H1 (cell line): ENCODE results near the gene SSTR4. TPM values are rescaled to one million over a fixed set of nuclear protein-coding genes. Genes with fewer than 3 reads are reported as not detected.

ENCODE experiments used
- CTCF ChIA-PET: fragments of 300-600 bp; sonication (Branson Sonifier 250); formaldehyde crosslinking; loops from one replicate; lab custom pipeline; 2021; ENCODE audit not compliant: partially characterized antibody; lab: Charles Lee
- POLR2A ChIA-PET: fragments of 300-600 bp; sonication (Branson Sonifier 250); formaldehyde crosslinking; loops from one replicate; lab custom pipeline; 2021; ENCODE audit warnings: inconsistent platforms; ENCODE audit not compliant: partially characterized antibody; lab: Charles Lee
- DNase-seq, 2 experiments: peaks; one replicate each; pipeline versions ENCODE4 v3.0.0 to v3.0.0-alpha.2; 2010 to 2022; ENCODE audit warnings: low spot score in 2 of 2, low read depth in 1 of 2, mixed read lengths in 1 of 2
- FAIRE-seq: peaks from 2 replicates; lab custom pipeline; 2011; peaks lifted over from hg19 to GRCh38; lab: Jason Lieb, UNC
- H2AFZ ChIP-seq: 2 replicates; pipeline ENCODE4 v1.8.1; 2012; ENCODE audit warnings: low read length, inconsistent platforms
- H2AK5ac ChIP-seq: 2 replicates; pipeline ENCODE4 v1.6.1; 2013; ENCODE audit warnings: low read depth, low read length
- H2BK120ac ChIP-seq: replicated peaks from 2 replicates; pipeline ENCODE3; 2013; ENCODE audit warnings: low read depth, low read length, inconsistent platforms
- H2BK12ac ChIP-seq: 2 replicates; pipeline ENCODE4 v1.6.1; 2013; ENCODE audit warnings: low read depth, low read length
- H2BK15ac ChIP-seq: 2 replicates; pipeline ENCODE4 v1.6.1; 2013; ENCODE audit warnings: low read length
- H2BK20ac ChIP-seq: 2 replicates; pipeline ENCODE4 v1.6.1; 2013; ENCODE audit warnings: low read length
- H2BK5ac ChIP-seq: 2 replicates; pipeline ENCODE4 v1.6.1; 2013; ENCODE audit warnings: low read depth, low read length
- H3K14ac ChIP-seq: 2 replicates; pipeline ENCODE4 v1.6.1; 2013; ENCODE audit warnings: inconsistent platforms; ENCODE audit not compliant: insufficient read length
- H3K18ac ChIP-seq: 2 replicates; pipeline ENCODE4 v1.6.1; 2013; ENCODE audit warnings: low read length; ENCODE audit errors: extremely low read depth
- H3K23ac ChIP-seq: 2 replicates; pipeline ENCODE4 v1.6.1; 2013; ENCODE audit warnings: inconsistent platforms; ENCODE audit not compliant: insufficient read length
- H3K23me2 ChIP-seq: 2 replicates; pipeline ENCODE4 v1.6.1; 2013; ENCODE audit warnings: low read depth, low read length
- H3K27ac ChIP-seq: 2 replicates; pipeline ENCODE4 v1.6.1; 2011; ENCODE audit warnings: low read depth, low read length, inconsistent platforms
- H3K27me3 ChIP-seq, 4 experiments: replicated peaks in 1 of 4; 1 replicate in 1 of 4; 2 replicates in 3 of 4; pipeline versions ENCODE4 v1.6.1 to v1.8.1; 2011 to 2013; ENCODE audit warnings: low read length in 3 of 4, mild to moderate bottlenecking in 3 of 4, inconsistent platforms in 2 of 4, mixed read lengths in 2 of 4, moderate library complexity in 1 of 4; ENCODE audit not compliant: control insufficient read depth in 3 of 4, insufficient read depth in 3 of 4; ENCODE audit errors: extremely low read depth in 1 of 4
- H3K36me3 ChIP-seq, 4 experiments: 2 replicates each; pipeline versions ENCODE4 v1.6.1 to v1.8.1; 2011 to 2013; ENCODE audit warnings: mild to moderate bottlenecking in 4 of 4, low read length in 3 of 4, moderate library complexity in 2 of 4, control low read depth in 1 of 4, inconsistent platforms in 1 of 4; ENCODE audit not compliant: insufficient read depth in 4 of 4, control insufficient read depth in 2 of 4
- H3K4ac ChIP-seq: replicated peaks from 2 replicates; pipeline ENCODE3; 2013; ENCODE audit warnings: low read length, low read depth, mixed read lengths, inconsistent platforms; ENCODE audit not compliant: insufficient read length
- H3K4me1 ChIP-seq, 4 experiments: replicated peaks in 1 of 4; 1 replicate in 1 of 4; 2 replicates in 3 of 4; pipeline versions ENCODE4 v1.6.1 to v1.8.1; 2011 to 2013; ENCODE audit warnings: low read length in 3 of 4, inconsistent platforms in 2 of 4, mixed read lengths in 1 of 4; ENCODE audit not compliant: insufficient read depth in 4 of 4, control insufficient read depth in 3 of 4
- H3K4me2 ChIP-seq, 2 experiments: 2 replicates each; pipeline versions ENCODE4 v1.6.1 to v1.8.1; 2011 to 2013; ENCODE audit warnings: low read depth in 2 of 2, low read length in 2 of 2, control low read depth in 1 of 2, inconsistent platforms in 1 of 2, mild to moderate bottlenecking in 1 of 2; ENCODE audit not compliant: insufficient read depth in 1 of 2
- H3K4me3 ChIP-seq, 4 experiments: fragments of 200-600, 300-600 bp in 1 of 4; sonication (generic), shearing (Covaris generic), sonication (Bioruptor Twin) in 1 of 4; 2 replicates each; pipeline versions ENCODE4 v1.5.1 to v1.8.1; 2011 to 2016; ENCODE audit warnings: low read length in 4 of 4, low read depth in 3 of 4, control low read depth in 2 of 4, inconsistent platforms in 2 of 4, mild to moderate bottlenecking in 2 of 4, mixed read lengths in 1 of 4, moderate library complexity in 1 of 4; ENCODE audit not compliant: insufficient read depth in 2 of 4; ENCODE audit errors: extremely low read depth in 1 of 4
- H3K56ac ChIP-seq: replicated peaks from 2 replicates; pipeline ENCODE3; 2013; ENCODE audit warnings: low read depth, mild to moderate bottlenecking, mixed read lengths, low read length, inconsistent platforms; ENCODE audit not compliant: insufficient read length
- H3K79me1 ChIP-seq: 2 replicates; pipeline ENCODE4 v1.6.1; 2013; ENCODE audit warnings: low read depth, low read length, control low read depth
- H3K79me2 ChIP-seq, 2 experiments: 2 replicates each; pipeline versions ENCODE4 v1.6.1 to v1.8.1; 2012 to 2013; ENCODE audit warnings: low read length in 2 of 2, mild to moderate bottlenecking in 2 of 2, inconsistent platforms in 1 of 2; ENCODE audit not compliant: insufficient read depth in 2 of 2, control insufficient read depth in 1 of 2
- H3K9ac ChIP-seq, 4 experiments: replicated peaks in 1 of 4; 1 replicate in 1 of 4; 2 replicates in 3 of 4; pipeline versions ENCODE4 v1.6.1 to v1.8.1; 2011 to 2013; ENCODE audit warnings: low read depth in 3 of 4, low read length in 3 of 4, control low read depth in 2 of 4, mild to moderate bottlenecking in 2 of 4, moderate library complexity in 2 of 4, inconsistent platforms in 1 of 4; ENCODE audit errors: extremely low read depth in 1 of 4
- H3K9me3 ChIP-seq, 2 experiments: 2 replicates each; pipeline versions ENCODE4 v1.6.1 to v1.8.1; 2012 to 2013; ENCODE audit warnings: mild to moderate bottlenecking in 2 of 2, moderate library complexity in 2 of 2, control low read depth in 1 of 2, inconsistent platforms in 1 of 2, low read depth in 1 of 2, low read length in 1 of 2, mixed read lengths in 1 of 2; ENCODE audit not compliant: insufficient read depth in 2 of 2
- H4K20me1 ChIP-seq, 2 experiments: replicated peaks in 1 of 2; 2 replicates each; pipeline versions ENCODE3 to v1.8.1; 2011 to 2013; ENCODE audit warnings: inconsistent platforms in 2 of 2, low read length in 2 of 2, mild to moderate bottlenecking in 1 of 2; ENCODE audit not compliant: insufficient read depth in 2 of 2, control insufficient read depth in 1 of 2
- H4K5ac ChIP-seq: 2 replicates; pipeline ENCODE4 v1.6.1; 2013; ENCODE audit warnings: low read length, low read depth, mixed read lengths, inconsistent platforms; ENCODE audit not compliant: insufficient read length
- H4K8ac ChIP-seq: 2 replicates; pipeline ENCODE4 v1.8.0; 2013; ENCODE audit warnings: mild to moderate bottlenecking, moderate library complexity, low read length, inconsistent platforms; ENCODE audit not compliant: insufficient read depth; ENCODE audit errors: extremely low read depth
- H4K91ac ChIP-seq: replicated peaks from 2 replicates; pipeline ENCODE3; 2013; ENCODE audit warnings: low read length, mixed read lengths, inconsistent platforms; ENCODE audit not compliant: insufficient read length
- ASH2L ChIP-seq: fragments of 200-600, 300-600 bp; sonication (generic); IDR thresholded peaks from one replicate; pipeline ENCODE4 v1.7.1; 2017; ENCODE audit warnings: low read length
- BCL11A ChIP-seq, 2 experiments: IDR thresholded peaks; one replicate each; pipeline ENCODE4 v1.6.1; 2011; ENCODE audit warnings: low read depth in 2 of 2, low read length in 2 of 2, mild to moderate bottlenecking in 2 of 2
- EP300 ChIP-seq, 2 experiments: IDR thresholded peaks; 1 replicate in 1 of 2; 2 replicates in 1 of 2; pipeline ENCODE4 v1.6.1; 2011 to 2012; ENCODE audit warnings: low read depth in 2 of 2, low read length in 2 of 2, mild to moderate bottlenecking in 2 of 2, borderline replicate concordance in 1 of 2, inconsistent platforms in 1 of 2, moderate library complexity in 1 of 2
- EZH2 ChIP-seq: fragments of 200-600 bp; sonication (generic); IDR thresholded peaks from 2 replicates; pipeline ENCODE4 v1.7.1; 2012; ENCODE audit warnings: low read depth, mild to moderate bottlenecking, moderate library complexity, low read length, inconsistent platforms; ENCODE audit not compliant: severe bottlenecking
- FOSL1 ChIP-seq: IDR thresholded peaks from 2 replicates; pipeline ENCODE4 v1.6.1; 2011; ENCODE audit warnings: mild to moderate bottlenecking, low read depth, low read length, moderate library complexity; ENCODE audit not compliant: insufficient read depth
- HDAC6 ChIP-seq: IDR thresholded peaks from one replicate; pipeline ENCODE4 v1.7.1; 2012; ENCODE audit warnings: low read depth, mild to moderate bottlenecking, inconsistent platforms, low read length, moderate library complexity
- MAX ChIP-seq: IDR thresholded peaks from 2 replicates; pipeline ENCODE4 v1.6.1; 2012; ENCODE audit warnings: inconsistent platforms
- PHF8 ChIP-seq: fragments of 200-600 bp; sonication (generic); conservative IDR thresholded peaks from 2 replicates; pipeline ENCODE4 v1.7.1; 2012; ENCODE audit warnings: low read depth, mild to moderate bottlenecking, inconsistent platforms, low read length, moderate library complexity
- POLR2AphosphoS5 ChIP-seq: IDR thresholded peaks from 2 replicates; pipeline ENCODE4 v1.6.1; 2011; ENCODE audit warnings: low read depth, low read length
- SP1 ChIP-seq: IDR thresholded peaks from 2 replicates; pipeline ENCODE4 v1.6.1; 2011; ENCODE audit warnings: low read depth, low read length
- SP2 ChIP-seq: IDR thresholded peaks from 2 replicates; pipeline ENCODE4 v1.6.1; 2012; ENCODE audit warnings: mild to moderate bottlenecking, low read length, inconsistent platforms
- TAF1 ChIP-seq: IDR thresholded peaks from 2 replicates; pipeline ENCODE4 v1.6.1; 2011; ENCODE audit warnings: mild to moderate bottlenecking, low read depth, low read length
- TEAD4 ChIP-seq: IDR thresholded peaks from 2 replicates; pipeline ENCODE4 v1.6.1; 2012; ENCODE audit warnings: low read depth, low read length, inconsistent platforms, mixed read lengths
- WGBS, 2 experiments: shearing (Covaris generic) in 1 of 2; methylation state at CpG; one replicate each; pipeline versions ENCODE4 v1.1.6 to v1.1.7; 2013 to 2015; ENCODE audit warnings: low lambda C conversion rate in 2 of 2, mixed read lengths in 2 of 2, inconsistent platforms in 1 of 2, low coverage in 1 of 2, missing lambda C conversion rate in 1 of 2; ENCODE audit not compliant: insufficient replicate concordance in 2 of 2, insufficient coverage in 1 of 2, insufficient read length in 1 of 2; ENCODE audit errors: extremely low coverage in 1 of 2, missing lambda C conversion rate in 1 of 2; 5-methylcytosine and 5-hydroxymethylcytosine counted together
- polyA plus RNA-seq, 7 experiments: library from polyadenylated mRNA; depleted of rRNA in 3 of 7; stranded (reverse) in 5 of 7; unstranded in 2 of 7; fragments of >200 nt in 5 of 7; fragments of 200-250 nt in 2 of 7; gene quantifications; 1 replicate in 5 of 7; 2 replicates in 1 of 7; 4 replicates in 1 of 7; pipeline versions ENCODE4 v1.2.1 to v1.2.3, GENCODE V29; 2011 to 2013; ENCODE audit warnings: missing spikeins in 2 of 7, mixed read lengths in 2 of 7
- total RNA-seq: library from RNA; stranded (reverse); fragmentation: NEBNext Ultra II Directional; extraction: Animal tissue kit (Norgen Biotek cat#: 25700); gene quantifications from 2 replicates; pipeline ENCODE4 v1.2.1, GENCODE V29; 2021

SSTR4 gene
- total and polyA plus RNA-seq, 2 of the 8 experiments (the other 6 are each of a cell fraction or from before 2014, with no cell fraction given), result 0.05 TPM; not detected in 1

GRCh38 chr20:23037017-23037481 lies 1.9 kb downstream of the SSTR4 start:
- no peak for TF ChIP-seq SP2
- no peak for TF ChIP-seq TEAD4
- TF ChIP-seq MAX, result no peak
- no peak for TF ChIP-seq SP1
- no peak for TF ChIP-seq ASH2L
- no peak for TF ChIP-seq POLR2AphosphoS5
- TF ChIP-seq HDAC6, result no peak
- TF ChIP-seq PHF8, result no peak
- TF ChIP-seq BCL11A (IDR thresholded peaks at IDR 0.05; ENCODE audit: low read depth in 2 of 2, low read length in 2 of 2), result no peak
- no peak for TF ChIP-seq TAF1
- no peak for TF ChIP-seq FOSL1
- no peak for TF ChIP-seq EP300 (IDR thresholded peaks at IDR 0.05; ENCODE audit: borderline replicate concordance in 1 of 2, low read depth in 2 of 2, low read length in 2 of 2)
- no peak for TF ChIP-seq EZH2

More at GRCh38 chr20:23037017-23037481, 1.9 kb downstream of the SSTR4 start:
- ChIA-PET POLR2A (no interaction called here), CTCF (interaction anchor here (1.1 to 4.2 kb wide), 3 partner anchors 14 to 198 kb away, joined by 4 to 17 read pairs (median 6); partner anchors contain the start of gene THBD)
- Histone ChIP-seq H3K14ac (no peak overlapping the region), H4K8ac (no peak overlapping the region), H3K23ac (no peak overlapping the region), H4K20me1 (no peaks in the 10 kb centered on the region), H3K79me1 (no peaks in the 10 kb centered on the region), H3K4me2 (no peak overlapping the region), H2AK5ac (no peak overlapping the region), H2BK15ac (no peak overlapping the region), H3K23me2 (peaks cover 4% of the 10 kb centered on the region; the same call in 1 of the 2 replicates), H3K36me3 (no peaks in the 10 kb centered on the region; a peak in 1 of 8 replicates), H3K79me2 (no peaks in the 10 kb centered on the region), H4K5ac (no peak overlapping the region), H3K4ac (no peak overlapping the region), H2AFZ (no peak overlapping the region), H3K18ac (no peak overlapping the region), H3K27ac (no peak overlapping the region), H3K4me1 (peaks cover 3 to 9% (median 4%) of the 10 kb centered on the region in 4 experiments; a peak in 5 of 7 replicates), H2BK12ac (no peak overlapping the region), H4K91ac (no peak overlapping the region), H2BK5ac (no peak overlapping the region), H3K9me3 (peaks cover 0 to 5% of the 10 kb centered on the region in 2 experiments; a peak in 1 of 4 replicates), H3K56ac (no peak overlapping the region), H3K27me3 (peaks cover 21 to 66% (median 50%) of the 10 kb centered on the region in 4 experiments), H2BK20ac (no peak overlapping the region), H3K9ac (no peak overlapping the region), H2BK120ac (no peak overlapping the region), H3K4me3 (no peak overlapping the region)
- no peak for DNase-seq
- WGBS, 2 experiments, result 63% methylated on average over 3 of the region's 3 CpGs; no CpG with 5 or more reads in 1 of the 2 experiments
- FAIRE-seq, result no peak
